OCI-M1 (cell line): Measurements from ENCODE around the gene CHEK1.
A peak's percentile ranks its signal among the peaks of the same experiment; 100 is the strongest.
"Not testable (repeated sequence)": the region's sequence is repeated elsewhere in the genome, so short reads cannot be mapped to it uniquely, and the experiment has no call there.

Experiments used
- DNase-seq: peaks from one replicate; lab custom pipeline; 2025; lab: John Stamatoyannopoulos, UW

Gene CHEK1

DNA sequence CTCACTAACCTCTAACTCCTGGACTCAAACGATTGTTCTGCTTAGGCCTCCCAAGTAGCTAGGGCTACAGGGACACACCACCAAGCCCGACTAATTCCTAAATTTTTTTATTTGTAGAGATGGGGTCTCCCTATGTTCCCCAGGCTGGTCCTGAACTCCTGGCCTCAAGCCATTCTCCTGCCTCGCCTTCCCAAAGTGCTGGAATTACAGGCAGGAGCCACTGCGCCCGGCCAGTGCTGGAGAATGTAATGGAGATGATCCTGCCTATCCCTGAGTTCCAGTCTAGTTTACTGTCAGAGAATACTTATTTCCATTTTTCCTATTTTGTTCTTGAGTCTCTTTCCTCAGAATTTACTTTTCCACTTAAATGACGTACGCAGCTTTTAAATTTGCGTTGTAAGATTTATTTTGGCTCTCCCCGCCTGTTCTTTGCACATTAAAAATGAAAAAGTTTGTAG, at the start of gene CHEK1:
TSS of gene CHEK1 (plus strand) at position 408 of the 458 bp plus-strand sequence. CDS start 1,606 bp downstream, outside the sequence.
- DNase-seq, result no peak

DNA sequence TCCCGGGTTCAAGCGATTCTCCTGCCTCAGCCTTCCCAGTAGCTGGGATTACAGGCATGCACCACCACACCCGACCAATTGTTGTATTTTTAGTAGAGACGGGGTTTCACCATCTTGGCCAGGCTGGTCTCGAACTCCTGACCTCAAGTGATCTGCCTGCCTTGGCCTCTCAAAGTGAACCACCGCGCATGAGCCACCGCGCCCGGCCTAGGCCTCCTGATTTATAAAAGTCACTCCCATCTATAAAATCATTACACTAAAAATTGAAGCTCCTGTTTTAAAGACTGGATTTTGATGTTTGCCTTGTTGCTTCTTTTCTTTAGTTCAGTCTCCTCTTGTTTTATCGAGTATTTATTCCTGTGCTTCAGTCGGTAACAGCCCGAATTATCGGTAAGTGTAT, 47.8 kb upstream of the CHEK1 start:
- not testable (repeated sequence) for DNase-seq

- no peak for DNase-seq
These were observed 46.2 kb upstream of the CHEK1 start for GRCh38 chr11:125578783-125579182.

DNA sequence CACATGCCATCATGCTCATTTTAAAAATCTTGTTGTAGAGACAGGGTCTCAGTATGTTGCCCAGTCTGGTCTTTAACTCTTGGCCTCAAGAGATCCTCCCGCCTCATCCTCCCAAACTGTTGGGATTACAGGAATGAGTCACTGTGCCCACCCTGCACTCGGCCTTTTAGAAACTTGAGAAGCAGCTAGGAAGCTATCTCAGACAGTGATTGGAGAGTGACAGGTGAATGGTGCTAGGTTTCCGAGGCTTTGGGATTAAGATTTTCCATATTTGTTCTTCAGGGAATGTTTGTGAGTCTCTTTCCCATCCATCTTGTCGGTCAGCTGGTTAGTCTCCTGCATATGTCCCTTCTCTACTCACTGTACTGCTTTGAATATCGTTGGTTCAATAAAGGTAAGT, 45.2 kb upstream of the CHEK1 start:
- DNase-seq, result no peak

GRCh38 chr11:125583496-125583895, 41.5 kb upstream of the CHEK1 start:
- no peak for DNase-seq

- peak; percentile 21 for DNase-seq
These were observed 39.5 kb upstream of the CHEK1 start for GRCh38 chr11:125585487-125585886.

DNA sequence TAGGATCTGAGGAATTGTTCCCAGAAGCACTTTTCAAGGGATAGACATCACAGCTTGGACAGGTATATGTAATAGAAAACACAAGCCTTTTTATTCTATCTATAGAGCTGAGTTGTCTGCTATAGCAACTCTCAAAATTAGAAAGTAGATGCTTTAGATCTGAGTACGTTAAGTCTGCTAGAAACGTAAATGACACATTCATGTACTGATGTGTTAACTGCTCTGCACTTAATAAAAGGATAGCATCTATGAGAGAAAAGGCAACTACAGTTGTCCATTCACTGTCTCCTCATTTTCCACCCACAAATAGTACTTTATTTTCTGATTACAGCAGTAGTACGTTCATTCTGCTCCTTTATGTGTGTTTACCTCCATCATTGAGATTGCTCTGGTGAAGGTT, 38.3 kb upstream of the CHEK1 start:
- no peak for DNase-seq

DNA sequence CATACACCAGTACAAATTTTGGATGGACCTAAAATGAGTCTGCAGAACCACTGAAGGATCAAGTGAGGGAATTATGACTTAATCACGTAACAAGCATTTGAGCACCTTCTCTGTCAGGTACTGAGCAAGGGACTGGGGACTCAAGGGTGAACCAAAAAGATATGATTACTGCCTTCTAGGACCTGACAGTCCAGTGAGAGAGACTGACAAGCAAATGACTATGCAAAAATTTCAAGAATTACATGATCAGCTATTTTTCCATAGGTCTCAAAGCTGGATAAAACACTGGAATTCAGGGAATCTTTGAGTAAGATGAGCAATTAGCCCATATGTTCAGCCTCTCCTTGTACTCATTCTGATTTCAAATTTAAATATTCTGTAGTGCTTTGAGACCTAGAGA, 37.5 kb upstream of the CHEK1 start:
- DNase-seq, result no peak

GRCh38 chr11:125588505-125588904, 36.5 kb upstream of the CHEK1 start:
- DNase-seq, result peak; percentile 27

- peak; percentile 69 for DNase-seq
These were observed 33.2 kb upstream of the CHEK1 start for GRCh38 chr11:125591649-125592304.

DNA sequence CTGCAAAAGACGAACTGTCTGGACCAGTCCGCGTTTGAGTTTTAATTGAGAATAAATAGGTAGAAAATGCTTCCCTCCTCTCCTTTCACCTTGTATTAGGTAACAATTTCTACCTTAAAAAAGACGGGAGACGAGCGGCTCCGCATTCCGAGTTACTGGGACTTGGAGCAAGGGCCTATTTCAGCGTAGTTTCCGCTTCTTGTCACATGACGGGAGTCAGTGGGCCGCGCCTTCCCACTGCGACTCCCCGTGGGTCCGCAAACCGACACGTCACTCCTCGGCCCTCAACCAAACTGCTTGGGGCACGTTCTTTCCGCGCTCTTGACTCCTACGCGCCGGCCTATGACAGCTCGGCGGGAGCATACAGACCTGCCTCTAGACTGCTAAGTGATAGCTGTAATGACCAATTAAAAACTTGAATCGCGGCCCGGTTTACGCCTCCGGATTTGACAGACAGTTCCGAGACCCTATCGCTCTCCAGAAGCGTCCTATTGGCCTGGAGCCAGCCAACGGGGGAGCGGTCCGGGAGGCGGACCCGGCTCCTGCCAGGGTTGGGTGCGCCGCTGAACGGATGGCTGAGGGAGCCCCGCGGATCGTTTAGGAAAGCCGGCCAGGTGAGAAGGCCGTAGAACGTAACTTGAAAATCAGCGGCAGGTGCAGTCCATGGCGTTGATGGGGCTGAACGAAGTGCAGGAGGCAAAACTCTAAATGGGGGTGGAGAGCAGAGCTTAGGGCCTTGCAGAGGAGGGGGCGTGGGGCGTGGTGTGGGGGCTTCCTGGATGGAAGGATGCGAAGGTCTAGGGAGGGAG, 32.5 kb upstream of the CHEK1 start, which contains the start of gene STT3A:
TSS of gene STT3A (plus strand) at position 548 of the 809 bp plus-strand sequence. CDS start 3,064 bp downstream, outside the sequence.
- peak; percentile 100 for DNase-seq

DNA sequence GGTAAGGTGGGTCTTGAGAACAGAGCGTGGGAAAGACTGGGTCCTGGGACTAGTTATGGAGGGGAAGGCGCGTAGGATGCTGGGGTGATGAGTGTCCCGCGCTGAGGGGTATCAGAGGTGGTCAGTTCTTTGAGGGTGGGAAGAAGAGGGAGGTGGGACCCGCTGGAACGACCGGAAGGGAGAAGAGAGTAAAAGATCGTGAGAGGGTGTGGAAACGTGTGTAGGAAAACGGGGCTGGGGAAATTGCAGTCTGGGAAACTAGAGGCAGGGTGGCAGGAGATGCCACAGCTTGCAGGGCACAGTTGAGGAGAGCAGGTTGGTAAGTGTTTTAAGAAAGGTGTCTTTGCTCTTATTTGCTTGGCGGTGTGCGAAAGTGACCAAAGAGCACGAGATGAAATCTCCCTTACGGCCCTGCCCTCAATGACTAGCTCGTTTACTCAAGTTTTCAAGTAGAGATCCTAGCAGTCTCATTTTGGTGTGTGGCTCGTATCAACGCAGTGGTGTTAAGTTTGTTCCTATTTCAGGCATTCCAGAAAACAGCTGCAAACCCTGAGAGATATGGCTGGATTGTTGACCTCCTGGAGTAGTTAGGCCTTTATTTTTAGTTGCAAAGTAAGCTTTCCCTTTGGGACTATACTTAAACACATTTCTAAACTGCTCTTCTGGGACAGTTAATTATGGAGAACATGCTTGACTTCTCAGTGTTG, 31.7 kb upstream of the CHEK1 start:
- peak; percentile 73 for DNase-seq

- DNase-seq, result no peak
These were observed 30.0 kb upstream of the CHEK1 start for GRCh38 chr11:125594958-125595357.

DNA sequence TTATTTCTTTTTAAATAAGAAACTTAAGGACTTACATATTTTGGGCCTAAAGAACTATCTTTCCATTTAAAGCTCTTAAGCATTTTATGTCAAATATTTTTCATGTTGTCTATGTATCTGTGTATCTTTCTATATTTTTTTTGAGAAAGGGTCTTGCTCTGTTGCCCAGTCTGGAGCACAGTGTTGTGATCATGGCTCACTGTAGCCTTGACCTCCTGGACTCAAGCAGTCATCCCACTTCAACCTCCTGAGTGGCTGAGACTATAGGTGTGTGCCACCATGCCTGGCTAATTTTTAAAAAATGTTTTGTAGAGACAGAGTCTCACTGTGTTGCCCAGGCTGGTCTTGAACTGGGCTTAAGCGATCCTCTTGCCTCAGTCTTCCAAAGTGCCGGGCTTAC, 24.3 kb upstream of the CHEK1 start:
- no peak for DNase-seq

GRCh38 chr11:125603207-125603606, 21.8 kb upstream of the CHEK1 start:
- no peak for DNase-seq

DNA sequence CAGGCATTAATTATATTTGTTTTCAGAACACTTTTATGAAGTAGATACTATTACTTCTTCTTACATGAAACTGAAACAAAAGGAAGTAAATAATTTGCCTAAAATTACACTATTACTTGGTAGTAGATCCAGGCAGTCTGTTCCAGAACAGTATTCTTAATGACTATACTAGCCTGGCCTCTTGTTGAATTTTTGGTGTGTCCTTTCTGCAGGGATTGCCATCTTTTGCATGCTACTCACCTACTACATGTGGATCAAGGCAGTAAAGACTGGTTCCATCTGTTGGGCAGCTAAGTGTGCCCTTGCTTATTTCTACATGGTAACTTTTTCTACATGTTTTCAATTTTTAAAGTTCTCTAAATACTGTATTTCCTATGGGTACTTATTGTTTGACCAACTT, 19.5 kb upstream of the CHEK1 start:
- no peak for DNase-seq

GRCh38 chr11:125609545-125609944, 15.4 kb upstream of the CHEK1 start:
- DNase-seq, result no peak

GRCh38 chr11:125618383-125618782, 6.6 kb upstream of the CHEK1 start:
- DNase-seq, result no peak

DNA sequence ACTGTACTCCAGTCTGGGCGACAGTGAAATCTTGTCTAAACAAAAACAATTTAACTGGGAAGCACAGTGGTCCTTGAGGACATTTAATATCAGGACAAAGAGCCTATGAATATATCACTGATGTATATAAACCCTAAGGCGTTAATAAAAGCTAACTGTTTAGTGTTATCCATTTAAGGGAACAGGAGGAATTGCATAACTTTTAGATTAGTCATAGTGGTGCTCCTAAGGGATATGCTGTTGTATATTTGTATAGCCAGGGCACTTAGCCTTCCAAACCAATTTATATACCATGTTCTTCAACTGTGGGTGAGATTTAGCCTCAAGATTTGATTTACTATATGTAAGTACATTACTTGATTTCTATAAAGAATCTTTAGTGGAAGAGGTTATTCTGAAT, 3.0 kb upstream of the CHEK1 start:
- DNase-seq, result no peak

DNA sequence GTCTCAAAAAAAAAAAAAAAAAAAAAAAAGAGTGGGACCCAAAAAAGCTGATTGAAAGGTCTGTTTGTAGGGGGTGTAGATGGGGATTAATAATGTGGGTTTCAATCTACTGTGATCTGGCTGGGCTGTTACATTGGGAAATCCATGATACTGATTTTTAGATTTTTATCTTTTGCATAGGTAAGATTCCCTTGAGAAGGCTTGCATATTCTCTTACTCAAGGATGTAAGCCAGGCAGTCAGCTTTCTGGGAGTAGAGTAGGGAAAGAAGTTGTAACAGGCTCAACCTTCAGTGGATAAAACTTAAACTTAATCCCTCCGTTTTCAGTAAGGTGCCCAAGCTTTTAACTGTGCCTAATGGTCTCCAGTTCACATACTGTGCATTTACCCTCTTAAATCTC, 1.9 kb upstream of the CHEK1 start:
- no peak for DNase-seq

DNA sequence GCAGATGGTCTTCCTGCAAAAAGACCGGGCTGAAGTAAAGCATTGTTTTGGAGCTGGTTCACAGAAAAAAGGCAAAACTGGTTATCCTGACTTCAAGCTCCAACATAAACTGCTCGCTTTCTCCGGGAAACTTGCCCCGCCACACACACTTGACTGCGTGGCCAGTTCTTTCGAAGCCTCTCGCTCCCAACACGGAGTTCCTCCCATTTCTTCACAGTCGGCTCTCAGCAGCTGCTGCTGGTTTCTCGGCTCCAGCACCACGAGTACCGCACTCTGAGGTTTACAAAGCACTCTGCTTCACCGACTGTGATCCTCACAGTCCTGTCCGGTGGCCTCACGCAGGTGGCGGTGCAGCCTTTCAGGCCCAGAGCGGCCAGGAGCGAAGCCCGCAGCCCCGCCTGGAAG, 264 bp downstream of the CHEK1 start:
- no peak for DNase-seq

- DNase-seq, result peak; percentile 98
These were observed 796 bp downstream of the CHEK1 start for GRCh38 chr11:125625630-125626287.
